H1 (cell line): ENCODE measurements around the gene SPIRE1. TPM values are rescaled to one million over a fixed set of nuclear protein-coding genes. Genes with fewer than 3 reads are reported as not detected.

Source experiments
- ATF3 ChIP-seq: IDR thresholded peaks from 2 replicates; pipeline ENCODE4 v1.6.1; 2011; ENCODE audit warnings: low read depth, mild to moderate bottlenecking, low read length; ENCODE audit not compliant: insufficient read depth
- BCL11A ChIP-seq, 2 experiments: IDR thresholded peaks; one replicate each; pipeline ENCODE4 v1.6.1; 2011; ENCODE audit warnings: low read depth in 2 of 2, low read length in 2 of 2, mild to moderate bottlenecking in 2 of 2
- TAF1 ChIP-seq: IDR thresholded peaks from 2 replicates; pipeline ENCODE4 v1.6.1; 2011; ENCODE audit warnings: mild to moderate bottlenecking, low read depth, low read length
- polyA plus RNA-seq, 7 experiments: library from polyadenylated mRNA; depleted of rRNA in 3 of 7; stranded (reverse) in 5 of 7; unstranded in 2 of 7; fragments of >200 nt in 5 of 7; fragments of 200-250 nt in 2 of 7; gene quantifications; 1 replicate in 5 of 7; 2 replicates in 1 of 7; 4 replicates in 1 of 7; pipeline versions ENCODE4 v1.2.1 to v1.2.3, GENCODE V29; 2011 to 2013; ENCODE audit warnings: missing spikeins in 2 of 7, mixed read lengths in 2 of 7
- small RNA-seq: library from polyadenylated mRNA; stranded (forward); fragments of <200 nt; extraction: miRNeasy Mini kit (QIAGEN cat#:217004); gene quantifications from one replicate; pipeline ENCODE3, GENCODE V24; 2013; ENCODE audit not compliant: insufficient read depth
- total RNA-seq: library from RNA; stranded (reverse); fragmentation: NEBNext Ultra II Directional; extraction: Animal tissue kit (Norgen Biotek cat#: 25700); gene quantifications from 2 replicates; pipeline ENCODE4 v1.2.1, GENCODE V29; 2021

Gene SPIRE1
- total and polyA plus RNA-seq, 2 of the 8 experiments (the other 6 are each of a cell fraction or from before 2014, with no cell fraction given), result 6.0 to 21.5 TPM

- no peak for TF ChIP-seq ATF3
- TF ChIP-seq BCL11A (IDR thresholded peaks at IDR 0.05; ENCODE audit: low read depth in 2 of 2, low read length in 2 of 2), result no peak
- TF ChIP-seq TAF1, result no peak
These were observed 260.7 kb downstream of the SPIRE1 start (continued) for GRCh38 chr18:12397254-12397653.

Small RNAs within 50 kb of the gene (small RNA-seq; reads per million reads assigned to genes)
- not detected for gene RNU7-129P

Other genes with a start within 250 kb of the SPIRE1 start
- gene CEP76, start 44.6 kb upstream of the SPIRE1 start, total RNA-seq, result 14.3 and 18.1 TPM in 2 replicates
- gene CEP76, start 44.6 kb upstream of the SPIRE1 start, polyA plus RNA-seq (2011; rRNA removed), result 6.7 and 9.0 TPM in 2 replicates
- gene PSMG2, start 44.9 kb upstream of the SPIRE1 start, total RNA-seq, result 76.5 and 79.3 TPM in 2 replicates
- 36.3 and 52.9 TPM in 2 replicates for gene PSMG2, start 44.9 kb upstream of the SPIRE1 start, polyA plus RNA-seq (2011; rRNA removed)
- 54.0 and 54.5 TPM in 2 replicates for gene PTPN2, start 226.1 kb upstream of the SPIRE1 start, total RNA-seq
- 11.6 and 16.4 TPM in 2 replicates for gene PTPN2, start 226.1 kb upstream of the SPIRE1 start, polyA plus RNA-seq (2011; rRNA removed)